Measurements from ENCODE around the gene CYB561D1. TPM values are rescaled to one million over a fixed set of nuclear protein-coding genes. Genes with fewer than 3 reads are reported as not detected.

Gene CYB561D1
- total and polyA plus RNA-seq, 10 of the 15 experiments (the other 5 are each of a cell fraction or from before 2014, with no cell fraction given) = 0.68 to 9.0 (median 3.3) TPM

DNA sequence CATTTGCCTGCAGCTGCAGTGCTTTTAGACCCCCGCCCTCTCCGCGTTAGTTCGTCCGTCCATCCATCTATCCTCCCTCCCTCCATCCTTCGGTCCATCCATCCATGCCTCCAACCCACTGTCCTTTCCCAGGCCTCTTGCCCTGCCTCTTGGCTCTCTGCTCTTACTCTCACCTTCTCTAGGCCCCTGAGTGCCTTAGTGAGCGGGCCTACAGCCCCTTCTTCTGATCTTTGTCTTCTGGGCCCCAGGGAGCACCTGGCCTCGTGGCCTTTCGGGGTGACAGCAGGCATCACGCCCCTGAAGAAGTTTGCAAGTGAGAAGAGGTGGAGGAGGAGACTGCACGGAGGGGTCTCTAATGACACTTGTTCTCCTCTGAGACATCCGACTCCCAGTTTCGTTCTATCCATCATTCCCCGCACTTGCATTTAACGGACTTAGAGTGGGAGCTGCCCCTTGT is 9.3 kb upstream of the CYB561D1 start:
- RAD21 ChIA-PET (ENCODE audit: unreplicated experiment) = interaction anchor here (0.8 to 2.8 kb wide), 7 partner anchors 8 to 155 kb away, joined by 3 to 22 read pairs (median 4); no protein-coding TSS in a partner anchor
- H3K4me1 ChIP-seq (ENCODE audit: control insufficient read depth, insufficient read depth, low read length) = peaks cover 10% of the 10 kb centered on the region
- H3K79me2 ChIP-seq (ENCODE audit: control insufficient read depth, insufficient read depth, low read length) = peaks cover 9% of the 10 kb centered on the region
- CTCF ChIA-PET = interaction anchor here (0.5 to 5.7 kb wide), 4 partner anchors 9 to 202 kb away, joined by 3 to 91 read pairs (median 29); partner anchors contain the start of genes CYB561D1 and PSRC1
- H2AFZ ChIP-seq (ENCODE audit: control insufficient read depth, low read depth, low read length) = peak overlapping the region; percentile 94
- WGBS (ENCODE audit: insufficient coverage, insufficient replicate concordance, low lambda C conversion rate, missing lambda C conversion rate) = 26% methylated on average over 15 of the region's 15 CpGs
- TF ChIP-seq TARDBP (IDR thresholded peaks at IDR 0.05; ENCODE audit: borderline replicate concordance) (no peak), EP300 (IDR thresholded peaks at IDR 0.05; ENCODE audit: borderline replicate concordance in 1 of 2, control insufficient read depth in 1 of 2, low read depth in 2 of 2, low read length in 2 of 2) (0 out of 4 replicates have a peak, but pooled peaks of 1 of the 2 experiments have one; percentile 1), MXI1 (IDR thresholded peaks at IDR 0.05; ENCODE audit: low read depth, low read length) (peak; percentile 10; the same call in 1 of the 2 replicates), NBN (IDR thresholded peaks at IDR 0.05) (0 out of 2 replicates have a peak, but pooled peaks have one; percentile 31), STAT1 (conservative IDR thresholded peaks at IDR 0.05) (no peak), HDGF (IDR thresholded peaks at IDR 0.05) (peak; percentile 88; the same call in 1 of the 2 replicates), POLR2AphosphoS2 (IDR thresholded peaks at IDR 0.05; ENCODE audit: low read depth, low read length) (no peak)
- TF ChIP-seq, protein P1, sequence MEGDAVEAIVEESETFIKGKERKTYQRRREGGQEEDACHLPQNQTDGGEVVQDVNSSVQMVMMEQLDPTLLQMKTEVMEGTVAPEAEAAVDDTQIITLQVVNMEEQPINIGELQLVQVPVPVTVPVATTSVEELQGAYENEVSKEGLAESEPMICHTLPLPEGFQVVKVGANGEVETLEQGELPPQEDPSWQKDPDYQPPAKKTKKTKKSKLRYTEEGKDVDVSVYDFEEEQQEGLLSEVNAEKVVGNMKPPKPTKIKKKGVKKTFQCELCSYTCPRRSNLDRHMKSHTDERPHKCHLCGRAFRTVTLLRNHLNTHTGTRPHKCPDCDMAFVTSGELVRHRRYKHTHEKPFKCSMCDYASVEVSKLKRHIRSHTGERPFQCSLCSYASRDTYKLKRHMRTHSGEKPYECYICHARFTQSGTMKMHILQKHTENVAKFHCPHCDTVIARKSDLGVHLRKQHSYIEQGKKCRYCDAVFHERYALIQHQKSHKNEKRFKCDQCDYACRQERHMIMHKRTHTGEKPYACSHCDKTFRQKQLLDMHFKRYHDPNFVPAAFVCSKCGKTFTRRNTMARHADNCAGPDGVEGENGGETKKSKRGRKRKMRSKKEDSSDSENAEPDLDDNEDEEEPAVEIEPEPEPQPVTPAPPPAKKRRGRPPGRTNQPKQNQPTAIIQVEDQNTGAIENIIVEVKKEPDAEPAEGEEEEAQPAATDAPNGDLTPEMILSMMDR (IDR thresholded peaks at IDR 0.05 in 2 of 3, conservative IDR thresholded peaks at IDR 0.05 in 1 of 3; ENCODE audit: control insufficient read depth in 2 of 3, extremely low read depth in 1 of 3, insufficient read depth in 1 of 3, low read depth in 3 of 3, low read length in 3 of 3) = no peak
- TF ChIP-seq, protein P2, sequence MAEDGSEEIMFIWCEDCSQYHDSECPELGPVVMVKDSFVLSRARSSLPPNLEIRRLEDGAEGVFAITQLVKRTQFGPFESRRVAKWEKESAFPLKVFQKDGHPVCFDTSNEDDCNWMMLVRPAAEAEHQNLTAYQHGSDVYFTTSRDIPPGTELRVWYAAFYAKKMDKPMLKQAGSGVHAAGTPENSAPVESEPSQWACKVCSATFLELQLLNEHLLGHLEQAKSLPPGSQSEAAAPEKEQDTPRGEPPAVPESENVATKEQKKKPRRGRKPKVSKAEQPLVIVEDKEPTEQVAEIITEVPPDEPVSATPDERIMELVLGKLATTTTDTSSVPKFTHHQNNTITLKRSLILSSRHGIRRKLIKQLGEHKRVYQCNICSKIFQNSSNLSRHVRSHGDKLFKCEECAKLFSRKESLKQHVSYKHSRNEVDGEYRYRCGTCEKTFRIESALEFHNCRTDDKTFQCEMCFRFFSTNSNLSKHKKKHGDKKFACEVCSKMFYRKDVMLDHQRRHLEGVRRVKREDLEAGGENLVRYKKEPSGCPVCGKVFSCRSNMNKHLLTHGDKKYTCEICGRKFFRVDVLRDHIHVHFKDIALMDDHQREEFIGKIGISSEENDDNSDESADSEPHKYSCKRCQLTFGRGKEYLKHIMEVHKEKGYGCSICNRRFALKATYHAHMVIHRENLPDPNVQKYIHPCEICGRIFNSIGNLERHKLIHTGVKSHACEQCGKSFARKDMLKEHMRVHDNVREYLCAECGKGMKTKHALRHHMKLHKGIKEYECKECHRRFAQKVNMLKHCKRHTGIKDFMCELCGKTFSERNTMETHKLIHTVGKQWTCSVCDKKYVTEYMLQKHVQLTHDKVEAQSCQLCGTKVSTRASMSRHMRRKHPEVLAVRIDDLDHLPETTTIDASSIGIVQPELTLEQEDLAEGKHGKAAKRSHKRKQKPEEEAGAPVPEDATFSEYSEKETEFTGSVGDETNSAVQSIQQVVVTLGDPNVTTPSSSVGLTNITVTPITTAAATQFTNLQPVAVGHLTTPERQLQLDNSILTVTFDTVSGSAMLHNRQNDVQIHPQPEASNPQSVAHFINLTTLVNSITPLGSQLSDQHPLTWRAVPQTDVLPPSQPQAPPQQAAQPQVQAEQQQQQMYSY (CRISPR knock-in tag; IDR thresholded peaks at IDR 0.05) = no peak
- TF ChIP-seq, protein P3, sequence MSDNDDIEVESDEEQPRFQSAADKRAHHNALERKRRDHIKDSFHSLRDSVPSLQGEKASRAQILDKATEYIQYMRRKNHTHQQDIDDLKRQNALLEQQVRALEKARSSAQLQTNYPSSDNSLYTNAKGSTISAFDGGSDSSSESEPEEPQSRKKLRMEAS (IDR thresholded peaks at IDR 0.05; ENCODE audit: low read depth, low read length) = peak; percentile 23; the same call in 1 of the 2 replicates
- H3K9me3 ChIP-seq (replicated peaks; ENCODE audit: control insufficient read depth, insufficient read depth, low read length) = no peaks in the 10 kb centered on the region
- ATAC-seq = peak; percentile 14
- H3K4me3 ChIP-seq = peak overlapping the region; percentile 68
- no peaks in the 10 kb centered on the region for H4K20me1 ChIP-seq (ENCODE audit: control insufficient read depth, insufficient read depth)
- peak overlapping the region; percentile 73 for H3K27ac ChIP-seq (ENCODE audit: control insufficient read depth, insufficient read depth)
- peaks cover 0 to 3% of the 10 kb centered on the region in 2 experiments; a peak in 3 of 4 replicates for H3K27me3 ChIP-seq (replicated peaks in 1 of 2; ENCODE audit: control insufficient read depth in 2 of 2, insufficient read depth in 2 of 2, low read length in 1 of 2)
- POLR2A ChIA-PET = interaction anchor here (0.6 to 4.8 kb wide), 9 partner anchors 8 to 854 kb away, joined by 3 to 26 read pairs (median 6); partner anchors contain the start of genes CYB561D1, GNAI3, PSMA5 and RBM15
- SMC1A ChIA-PET (ENCODE audit: uncharacterized antibody, unreplicated experiment) = interaction anchor here (1.4 to 5.0 kb wide), 4 partner anchors 9 to 64 kb away, joined by 3 to 55 read pairs (median 5); partner anchors contain the start of genes CYB561D1 and GNAI3
- H3K4me2 ChIP-seq (ENCODE audit: control insufficient read depth, insufficient read depth) = peak overlapping the region; percentile 98
- TSS peak; percentile 74 for BruUV-seq (replicated peaks)
- H3K9ac ChIP-seq (ENCODE audit: control insufficient read depth, insufficient read depth, low read length) = peak overlapping the region; percentile 82
- peaks cover 0 to 2% of the 10 kb centered on the region in 2 experiments for H3K36me3 ChIP-seq (ENCODE audit: control insufficient read depth in 2 of 2, insufficient read depth in 2 of 2, low read length in 1 of 2)
- intact Hi-C loops (cut with micrococcal nuclease; ENCODE audit: unreplicated experiment) = no loop called here
- no peak for FAIRE-seq
- DNase-seq (ENCODE audit: low read depth, low spot score) = no peak
- in situ Hi-C loops (cut with MboI) = no loop called here
